Measurements from ENCODE around the gene SPC24. TPM values are rescaled to one million over a fixed set of nuclear protein-coding genes. Genes with fewer than 3 reads are reported as not detected.

SPC24 gene
- total and polyA plus RNA-seq, 8 donors, result 0.20 to 1.4 (median 0.55) TPM

GRCh38 chr19:11175920-11176319, 20.3 kb upstream of the SPC24 start:
- no peaks in the 10 kb centered on the region for H3K27me3 ChIP-seq
- H3K4me1 ChIP-seq, result no peaks in the 10 kb centered on the region
- no peak for ATAC-seq
- no peak for FAIRE-seq
- no peak overlapping the region for H3K27ac ChIP-seq
- intact Hi-C loops (cut with DNase I), result no loop called here
- WGBS, 2 donors, result 93 to 95% methylated on average over 7 of the region's 7 CpGs
- no peaks in the 10 kb centered on the region for H3K9me3 ChIP-seq
- no peak for DNase-seq
- H3K36me3 ChIP-seq, result peaks cover 0 to 34% (median 3%) of the 10 kb centered on the region in 3 donors
- TF ChIP-seq CTCF (IDR thresholded peaks at IDR 0.05), result no peak
- no peak overlapping the region for H3K4me3 ChIP-seq

- FAIRE-seq (no peak), DNase-seq (no peak), ATAC-seq (no peak)
- Histone ChIP-seq H3K27ac (no peak overlapping the region), H3K9me3 (no peaks in the 10 kb centered on the region), H3K4me3 (no peak overlapping the region), H3K36me3 (peaks cover 3 to 47% (median 17%) of the 10 kb centered on the region in 3 donors), H3K27me3 (no peaks in the 10 kb centered on the region), H3K4me1 (no peaks in the 10 kb centered on the region)
- intact Hi-C loops (cut with DNase I), result no loop called here
- no peak for TF ChIP-seq CTCF (IDR thresholded peaks at IDR 0.05)
- WGBS, 2 donors, result 97 to 98% methylated on average over 27 of the region's 27 CpGs
Measured at GRCh38 chr19:11174336-11174735, 18.8 kb upstream of the SPC24 start.

GRCh38 chr19:11173516-11174155, 18.1 kb upstream of the SPC24 start:
- H3K27ac ChIP-seq, result no peak overlapping the region
- 82 to 83% methylated on average over 8 of the region's 8 CpGs for WGBS, 2 donors
- no peaks in the 10 kb centered on the region for H3K27me3 ChIP-seq
- no peak for ATAC-seq
- no peak overlapping the region for H3K4me3 ChIP-seq
- H3K4me1 ChIP-seq, result no peaks in the 10 kb centered on the region
- intact Hi-C loops (cut with DNase I), result no loop called here
- DNase-seq, result no peak
- no peaks in the 10 kb centered on the region for H3K9me3 ChIP-seq
- FAIRE-seq, result no peak
- peaks cover 3 to 54% (median 17%) of the 10 kb centered on the region in 3 donors for H3K36me3 ChIP-seq
- TF ChIP-seq CTCF (IDR thresholded peaks at IDR 0.05), result no peak

- H3K4me1 ChIP-seq, result no peaks in the 10 kb centered on the region
- intact Hi-C loops (cut with DNase I), result no loop called here
- no peak for DNase-seq
- no peaks in the 10 kb centered on the region for H3K9me3 ChIP-seq
- H3K27me3 ChIP-seq, result no peaks in the 10 kb centered on the region
- H3K36me3 ChIP-seq, result peaks cover 3 to 56% (median 13%) of the 10 kb centered on the region in 3 donors
- no peak overlapping the region for H3K27ac ChIP-seq
- no peak overlapping the region for H3K4me3 ChIP-seq
- TF ChIP-seq CTCF (IDR thresholded peaks at IDR 0.05), result no peak
- ATAC-seq, result no peak
- FAIRE-seq, result no peak
- WGBS, 2 donors, result 93 to 95% methylated on average over 6 of the region's 6 CpGs
Measured at GRCh38 chr19:11172576-11172975, 17.0 kb upstream of the SPC24 start.

GRCh38 chr19:11171144-11171543, 15.6 kb upstream of the SPC24 start:
- intact Hi-C loops (cut with DNase I), result no loop called here
- TF ChIP-seq CTCF (IDR thresholded peaks at IDR 0.05), result no peak
- 85 to 89% methylated on average over 5 of the region's 5 CpGs for WGBS, 2 donors
- DNase-seq (no peak), ATAC-seq (no peak), FAIRE-seq (no peak)
- Histone ChIP-seq H3K4me3 (no peak overlapping the region), H3K9me3 (no peaks in the 10 kb centered on the region), H3K27ac (no peak overlapping the region), H3K27me3 (no peaks in the 10 kb centered on the region), H3K36me3 (peaks cover 3 to 60% (median 13%) of the 10 kb centered on the region in 3 donors), H3K4me1 (no peaks in the 10 kb centered on the region)

All from pancreas (tissue), 10 donors.